ENCODE results near the gene GALR3.

The GALR3 gene, protein sequence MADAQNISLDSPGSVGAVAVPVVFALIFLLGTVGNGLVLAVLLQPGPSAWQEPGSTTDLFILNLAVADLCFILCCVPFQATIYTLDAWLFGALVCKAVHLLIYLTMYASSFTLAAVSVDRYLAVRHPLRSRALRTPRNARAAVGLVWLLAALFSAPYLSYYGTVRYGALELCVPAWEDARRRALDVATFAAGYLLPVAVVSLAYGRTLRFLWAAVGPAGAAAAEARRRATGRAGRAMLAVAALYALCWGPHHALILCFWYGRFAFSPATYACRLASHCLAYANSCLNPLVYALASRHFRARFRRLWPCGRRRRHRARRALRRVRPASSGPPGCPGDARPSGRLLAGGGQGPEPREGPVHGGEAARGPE

DNA sequence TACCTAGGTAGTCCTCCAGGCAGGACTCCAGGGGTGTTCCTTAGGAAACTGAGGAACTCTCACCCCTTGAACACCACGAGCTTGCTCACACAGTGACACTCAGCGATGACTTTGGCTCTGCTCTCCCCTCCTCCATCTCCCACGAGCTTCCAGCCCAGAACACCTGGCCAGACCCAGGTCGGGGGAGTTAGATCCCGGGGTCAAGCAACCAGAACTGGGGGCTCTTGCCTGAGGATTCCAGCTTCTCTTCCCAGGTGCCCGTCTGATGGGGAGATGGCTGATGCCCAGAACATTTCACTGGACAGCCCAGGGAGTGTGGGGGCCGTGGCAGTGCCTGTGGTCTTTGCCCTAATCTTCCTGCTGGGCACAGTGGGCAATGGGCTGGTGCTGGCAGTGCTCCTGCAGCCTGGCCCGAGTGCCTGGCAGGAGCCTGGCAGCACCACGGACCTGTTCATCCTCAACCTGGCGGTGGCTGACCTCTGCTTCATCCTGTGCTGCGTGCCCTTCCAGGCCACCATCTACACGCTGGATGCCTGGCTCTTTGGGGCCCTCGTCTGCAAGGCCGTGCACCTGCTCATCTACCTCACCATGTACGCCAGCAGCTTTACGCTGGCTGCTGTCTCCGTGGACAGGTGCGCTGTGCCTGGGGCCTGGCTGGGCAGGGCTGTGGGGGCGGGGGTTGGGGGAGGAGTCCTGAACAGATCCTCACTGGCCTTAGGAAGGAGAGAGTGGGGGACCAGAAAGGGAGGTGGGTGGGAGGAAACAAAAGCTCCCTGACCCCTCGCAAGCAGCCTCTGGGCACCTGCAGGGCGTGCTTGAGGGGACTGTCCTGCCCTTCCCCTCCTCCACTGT is at the start of gene GALR3:
Gene GALR3, plus strand, starts transcription at position 249 of the 852 bp plus-strand sequence. Its CDS starts 25 bp downstream, at position 274.
- Histone ChIP-seq H3K27me3 (replicated peaks; ENCODE audit: control insufficient read depth, insufficient read depth, low read length) (peaks cover 2% of the 10 kb centered on the region; the same call in 1 of the 2 replicates), H3K36me3 (ENCODE audit: control insufficient read depth, insufficient read depth, low read length) (no peaks in the 10 kb centered on the region), H3K4me3 (replicated peaks; ENCODE audit: low read depth, low read length) (no peak within 1 kb of the TSS)
- TF ChIP-seq, protein P1, sequence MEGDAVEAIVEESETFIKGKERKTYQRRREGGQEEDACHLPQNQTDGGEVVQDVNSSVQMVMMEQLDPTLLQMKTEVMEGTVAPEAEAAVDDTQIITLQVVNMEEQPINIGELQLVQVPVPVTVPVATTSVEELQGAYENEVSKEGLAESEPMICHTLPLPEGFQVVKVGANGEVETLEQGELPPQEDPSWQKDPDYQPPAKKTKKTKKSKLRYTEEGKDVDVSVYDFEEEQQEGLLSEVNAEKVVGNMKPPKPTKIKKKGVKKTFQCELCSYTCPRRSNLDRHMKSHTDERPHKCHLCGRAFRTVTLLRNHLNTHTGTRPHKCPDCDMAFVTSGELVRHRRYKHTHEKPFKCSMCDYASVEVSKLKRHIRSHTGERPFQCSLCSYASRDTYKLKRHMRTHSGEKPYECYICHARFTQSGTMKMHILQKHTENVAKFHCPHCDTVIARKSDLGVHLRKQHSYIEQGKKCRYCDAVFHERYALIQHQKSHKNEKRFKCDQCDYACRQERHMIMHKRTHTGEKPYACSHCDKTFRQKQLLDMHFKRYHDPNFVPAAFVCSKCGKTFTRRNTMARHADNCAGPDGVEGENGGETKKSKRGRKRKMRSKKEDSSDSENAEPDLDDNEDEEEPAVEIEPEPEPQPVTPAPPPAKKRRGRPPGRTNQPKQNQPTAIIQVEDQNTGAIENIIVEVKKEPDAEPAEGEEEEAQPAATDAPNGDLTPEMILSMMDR (IDR thresholded peaks at IDR 0.05; ENCODE audit: insufficient read depth, low read length, poor library complexity, severe bottlenecking) = no peak
- DNase-seq (ENCODE audit: extremely low read depth, insufficient read length) = no peak

DNA sequence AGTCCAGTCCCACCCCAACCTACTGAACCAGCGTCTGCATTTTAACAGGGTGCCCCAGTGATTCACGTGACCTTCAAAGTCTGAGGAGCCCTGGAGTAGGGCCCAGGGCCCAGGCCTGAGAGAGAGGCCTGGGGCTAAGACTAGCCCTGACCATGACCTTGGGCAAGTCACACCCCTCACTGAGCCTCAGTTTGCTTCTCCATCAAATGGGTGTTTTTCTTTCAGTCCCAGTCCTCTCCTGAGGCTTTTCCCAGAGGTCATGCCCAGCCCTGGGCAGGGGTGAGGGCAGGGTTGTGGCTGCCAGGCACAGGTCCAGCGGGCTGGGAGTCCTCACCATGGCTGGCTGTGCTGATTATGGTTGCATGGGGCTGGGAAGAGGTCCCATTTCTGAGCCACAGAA is 48.5 kb upstream of the GALR3 start:
- Histone ChIP-seq H3K36me3 (ENCODE audit: control insufficient read depth, insufficient read depth, low read length) (peaks cover 4% of the 10 kb centered on the region; the same call in 1 of the 2 replicates), H3K27me3 (replicated peaks; ENCODE audit: control insufficient read depth, insufficient read depth, low read length) (no peaks in the 10 kb centered on the region), H3K4me3 (replicated peaks; ENCODE audit: low read depth, low read length) (no peak overlapping the region)
- TF ChIP-seq, protein P1 (IDR thresholded peaks at IDR 0.05; ENCODE audit: insufficient read depth, low read length, poor library complexity, severe bottlenecking) = no peak
- DNase-seq (ENCODE audit: extremely low read depth, insufficient read length) = no peak

DNA sequence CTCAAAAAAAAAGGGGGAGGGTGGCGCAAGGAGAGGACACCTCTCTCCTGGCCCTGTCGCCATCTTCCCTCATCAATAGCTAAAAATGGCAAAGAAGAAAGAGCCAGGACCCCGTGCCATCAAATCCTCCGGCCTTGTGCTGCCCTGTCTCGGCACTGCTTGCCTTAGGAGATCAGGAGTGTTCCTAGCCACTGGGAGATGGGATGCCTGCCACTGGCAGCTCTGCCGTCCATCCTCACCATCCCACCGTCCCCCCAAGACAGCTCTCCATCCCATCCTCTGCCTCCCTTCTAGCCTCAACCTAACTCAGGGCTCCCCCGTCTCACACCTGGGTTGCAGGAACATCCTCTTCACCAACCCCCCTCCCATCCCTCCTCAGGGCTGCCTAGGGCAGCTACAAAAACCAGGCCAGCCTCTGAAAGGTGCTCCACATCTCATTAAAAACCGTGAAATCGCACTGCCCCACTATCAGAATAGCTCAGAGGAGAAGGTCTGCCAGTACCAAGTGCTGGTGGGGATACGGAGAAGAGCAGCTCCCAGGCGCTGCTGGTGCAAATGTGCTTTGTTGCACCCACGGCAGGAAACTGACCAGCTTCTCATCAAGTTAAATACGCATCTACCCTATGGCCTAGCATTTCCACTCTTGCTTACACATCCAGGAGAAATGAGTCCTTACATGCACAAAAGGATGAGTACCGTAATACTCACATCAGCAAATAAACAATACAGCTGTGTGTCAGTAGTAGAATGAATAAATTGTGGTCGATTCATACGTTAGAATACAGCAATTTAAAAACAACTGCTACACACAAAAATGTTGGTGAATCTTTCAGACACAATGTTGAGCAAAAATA is 47.2 kb upstream of the GALR3 start:
- Histone ChIP-seq H3K36me3 (ENCODE audit: control insufficient read depth, insufficient read depth, low read length) (peaks cover 4% of the 10 kb centered on the region; the same call in 1 of the 2 replicates), H3K27me3 (replicated peaks; ENCODE audit: control insufficient read depth, insufficient read depth, low read length) (no peaks in the 10 kb centered on the region), H3K4me3 (replicated peaks; ENCODE audit: low read depth, low read length) (no peak overlapping the region)
- DNase-seq (ENCODE audit: extremely low read depth, insufficient read length) = no peak
- TF ChIP-seq, protein P1 (IDR thresholded peaks at IDR 0.05; ENCODE audit: insufficient read depth, low read length, poor library complexity, severe bottlenecking) = no peak

DNA sequence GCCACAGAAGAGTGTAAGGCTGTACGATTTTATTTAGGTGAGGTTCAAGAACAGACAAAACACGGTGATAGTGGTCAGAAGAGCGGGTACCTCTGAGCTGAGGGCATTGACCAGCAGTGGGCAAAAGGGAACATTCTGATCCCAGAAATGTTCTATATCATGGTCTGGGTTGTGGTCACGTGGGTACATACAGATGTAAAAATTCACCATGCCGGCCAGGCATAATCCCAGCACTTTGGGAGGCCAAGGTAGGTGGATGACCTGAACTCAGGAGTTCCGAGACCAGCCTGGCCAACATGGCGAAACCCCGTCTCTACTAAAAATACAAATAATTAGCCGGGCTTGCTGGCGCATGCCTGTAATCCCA is 46.6 kb upstream of the GALR3 start:
- no peaks in the 10 kb centered on the region for H3K27me3 ChIP-seq (replicated peaks; ENCODE audit: control insufficient read depth, insufficient read depth, low read length)
- TF ChIP-seq, protein P1 (IDR thresholded peaks at IDR 0.05; ENCODE audit: insufficient read depth, low read length, poor library complexity, severe bottlenecking) = no peak
- no peak for DNase-seq (ENCODE audit: extremely low read depth, insufficient read length)
- H3K4me3 ChIP-seq (replicated peaks; ENCODE audit: low read depth, low read length) = no peak overlapping the region
- H3K36me3 ChIP-seq (ENCODE audit: control insufficient read depth, insufficient read depth, low read length) = peaks cover 4% of the 10 kb centered on the region; the same call in 1 of the 2 replicates

DNA sequence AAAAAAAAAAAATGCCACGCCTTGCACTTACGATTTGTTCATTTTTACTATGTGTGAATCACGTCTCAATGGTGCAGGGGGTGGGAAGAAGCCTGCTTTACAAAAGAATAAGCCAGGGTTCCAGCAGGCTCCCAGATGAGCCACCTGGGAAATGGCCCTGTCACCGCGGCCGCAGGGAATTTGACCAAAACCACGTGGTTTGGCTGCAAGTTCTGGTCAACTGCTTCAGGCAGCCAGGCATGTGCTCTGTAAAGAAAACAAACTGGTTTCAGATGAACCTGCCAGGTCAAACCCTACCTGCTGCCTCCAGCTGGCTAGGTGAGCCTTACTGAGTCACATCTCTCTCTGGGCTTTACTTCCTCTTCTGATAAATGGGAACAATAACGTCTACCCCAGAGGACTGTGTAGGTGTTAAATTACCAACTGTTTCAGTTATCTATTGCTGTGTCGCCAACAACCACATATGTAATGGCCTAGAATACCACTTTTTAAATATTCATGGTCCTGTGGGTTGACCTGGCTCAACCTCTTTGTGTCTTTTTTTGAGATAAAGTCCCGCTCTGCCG is 46.0 kb upstream of the GALR3 start:
- peak; percentile 74 for DNase-seq (ENCODE audit: extremely low read depth, insufficient read length)
- TF ChIP-seq, protein P1 (IDR thresholded peaks at IDR 0.05; ENCODE audit: insufficient read depth, low read length, poor library complexity, severe bottlenecking) = no peak
- no peaks in the 10 kb centered on the region for H3K27me3 ChIP-seq (replicated peaks; ENCODE audit: control insufficient read depth, insufficient read depth, low read length)
- peaks cover 4% of the 10 kb centered on the region; the same call in 1 of the 2 replicates for H3K36me3 ChIP-seq (ENCODE audit: control insufficient read depth, insufficient read depth, low read length)
- no peak overlapping the region for H3K4me3 ChIP-seq (replicated peaks; ENCODE audit: low read depth, low read length)

Measured in GM06990 (cell line).